Measurements from ENCODE around the gene RYK.

DNA sequence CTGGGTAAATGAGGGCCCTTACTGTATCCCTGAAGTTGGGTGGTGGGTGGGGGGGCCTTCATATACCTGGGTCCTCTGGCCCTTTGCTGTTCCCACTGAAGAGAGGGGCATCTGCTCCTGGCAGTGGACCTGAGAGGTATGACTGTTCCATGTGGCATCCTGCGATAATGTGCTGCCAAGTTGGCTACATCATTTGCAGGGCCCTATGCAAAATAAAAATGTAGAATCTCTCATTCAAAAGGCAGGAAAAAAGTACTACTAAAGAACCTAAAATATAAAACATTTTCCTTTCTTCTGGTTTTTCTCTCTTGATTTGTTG is 49.2 kb upstream of the RYK start:
- TF ChIP-seq GATA3 (IDR thresholded peaks at IDR 0.05; ENCODE audit: low read depth, low read length): no peak
- TF ChIP-seq GATA2 (IDR thresholded peaks at IDR 0.05; ENCODE audit: low read depth, low read length): no peak

Measured in SH-SY5Y (cell line).